ENCODE results near the gene CCDC102A.

The CCDC102A gene

DNA sequence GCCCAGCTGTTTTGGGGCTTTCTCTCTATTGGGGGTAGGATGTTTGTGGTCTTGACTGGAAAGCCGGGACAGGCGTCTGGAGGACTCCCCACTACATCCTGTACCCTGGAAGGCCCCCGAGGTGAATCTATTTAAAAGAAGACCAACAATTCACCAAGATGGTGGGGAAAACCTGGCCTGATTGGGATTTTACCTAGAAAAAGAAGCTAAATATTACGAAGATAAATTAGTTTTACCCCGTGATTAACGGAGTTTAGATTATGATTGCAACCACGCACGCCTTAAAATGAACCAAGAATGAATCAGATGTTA is 779 bp upstream of the CCDC102A start:
- DNase-seq (ENCODE audit: low read depth): no peak
- H3K4me3 ChIP-seq (ENCODE audit: low read length): peak overlapping the region; percentile 54
- TF ChIP-seq, protein P1, sequence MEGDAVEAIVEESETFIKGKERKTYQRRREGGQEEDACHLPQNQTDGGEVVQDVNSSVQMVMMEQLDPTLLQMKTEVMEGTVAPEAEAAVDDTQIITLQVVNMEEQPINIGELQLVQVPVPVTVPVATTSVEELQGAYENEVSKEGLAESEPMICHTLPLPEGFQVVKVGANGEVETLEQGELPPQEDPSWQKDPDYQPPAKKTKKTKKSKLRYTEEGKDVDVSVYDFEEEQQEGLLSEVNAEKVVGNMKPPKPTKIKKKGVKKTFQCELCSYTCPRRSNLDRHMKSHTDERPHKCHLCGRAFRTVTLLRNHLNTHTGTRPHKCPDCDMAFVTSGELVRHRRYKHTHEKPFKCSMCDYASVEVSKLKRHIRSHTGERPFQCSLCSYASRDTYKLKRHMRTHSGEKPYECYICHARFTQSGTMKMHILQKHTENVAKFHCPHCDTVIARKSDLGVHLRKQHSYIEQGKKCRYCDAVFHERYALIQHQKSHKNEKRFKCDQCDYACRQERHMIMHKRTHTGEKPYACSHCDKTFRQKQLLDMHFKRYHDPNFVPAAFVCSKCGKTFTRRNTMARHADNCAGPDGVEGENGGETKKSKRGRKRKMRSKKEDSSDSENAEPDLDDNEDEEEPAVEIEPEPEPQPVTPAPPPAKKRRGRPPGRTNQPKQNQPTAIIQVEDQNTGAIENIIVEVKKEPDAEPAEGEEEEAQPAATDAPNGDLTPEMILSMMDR (conservative IDR thresholded peaks at IDR 0.05; ENCODE audit: low read depth, low read length): no peak

DNA sequence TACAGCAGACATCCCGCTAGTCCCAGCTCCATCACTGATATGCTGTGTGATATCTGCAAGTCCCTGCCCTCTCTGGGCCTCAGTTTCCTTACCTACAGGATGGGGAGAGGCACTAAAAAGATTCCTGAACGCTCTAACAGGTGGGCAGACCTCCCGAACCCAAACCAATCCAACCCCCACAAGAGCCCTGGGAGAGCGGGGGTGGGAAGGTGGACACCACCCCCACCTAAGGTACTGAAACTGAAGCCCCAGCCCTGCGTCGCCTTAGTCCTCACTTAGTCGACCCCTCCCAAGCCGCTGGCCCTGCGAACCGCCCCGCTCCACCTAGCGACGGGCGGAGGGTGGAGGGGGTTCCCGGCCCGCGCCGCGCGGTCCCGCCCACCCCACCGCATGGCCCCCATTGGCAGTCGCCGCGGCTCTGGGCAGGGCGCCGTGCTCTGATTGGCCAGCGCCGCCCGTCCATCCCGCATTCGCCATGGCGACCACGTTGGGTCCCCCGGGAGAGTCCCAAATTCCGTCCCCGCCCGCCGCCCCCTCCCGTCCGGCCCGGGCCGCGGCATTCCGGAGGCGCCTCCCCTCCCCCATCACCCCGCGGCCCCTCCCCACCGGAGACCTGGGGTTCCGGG is 578 bp downstream of the CCDC102A start:
- DNase-seq (ENCODE audit: low read depth): peak; percentile 44
- peak overlapping the region; percentile 80 for H3K4me3 ChIP-seq (ENCODE audit: low read length)
- TF ChIP-seq, protein P1 (conservative IDR thresholded peaks at IDR 0.05; ENCODE audit: low read depth, low read length): peak; percentile 3

DNA sequence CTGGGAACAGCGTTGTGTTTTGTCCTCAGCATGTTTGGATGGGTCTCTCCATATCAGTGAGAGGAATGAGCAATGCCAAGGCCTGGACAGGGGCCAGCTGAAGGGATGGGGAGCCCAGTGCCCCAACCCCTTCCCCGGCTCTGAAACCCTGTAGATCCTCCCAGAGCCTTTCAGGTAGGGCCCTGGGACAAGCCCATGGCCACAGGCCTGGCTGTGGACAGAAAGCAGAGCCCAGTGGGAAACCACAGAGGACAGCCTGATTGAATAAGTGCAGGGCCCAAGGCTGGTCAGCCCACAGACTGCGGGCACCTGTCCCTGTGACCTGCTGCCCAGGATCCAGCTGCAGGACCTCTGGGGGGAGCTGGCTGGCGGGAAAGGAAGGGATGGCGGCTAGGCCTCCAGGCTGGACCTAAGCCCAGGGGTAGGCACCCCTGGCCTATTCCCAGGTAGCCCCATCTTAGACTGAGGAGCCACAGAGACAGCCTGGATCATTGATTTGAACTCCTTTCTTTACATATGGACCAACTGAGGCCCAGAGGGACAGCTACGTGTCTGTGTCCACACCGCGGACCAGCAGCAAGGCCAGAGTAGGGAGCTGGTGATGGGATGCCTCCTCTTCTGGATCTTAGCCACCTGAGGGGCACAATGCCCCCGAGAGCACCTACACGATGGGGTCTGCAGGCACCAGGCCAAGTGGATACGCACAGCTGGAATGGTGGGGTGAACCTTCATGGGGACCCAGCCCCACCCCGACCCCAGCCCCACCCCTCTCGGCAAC is 1.3 kb downstream of the CCDC102A start:
- no peak for DNase-seq (ENCODE audit: low read depth)
- TF ChIP-seq, protein P1 (conservative IDR thresholded peaks at IDR 0.05; ENCODE audit: low read depth, low read length): no peak
- peak overlapping the region; percentile 80 for H3K4me3 ChIP-seq (ENCODE audit: low read length)

DNA sequence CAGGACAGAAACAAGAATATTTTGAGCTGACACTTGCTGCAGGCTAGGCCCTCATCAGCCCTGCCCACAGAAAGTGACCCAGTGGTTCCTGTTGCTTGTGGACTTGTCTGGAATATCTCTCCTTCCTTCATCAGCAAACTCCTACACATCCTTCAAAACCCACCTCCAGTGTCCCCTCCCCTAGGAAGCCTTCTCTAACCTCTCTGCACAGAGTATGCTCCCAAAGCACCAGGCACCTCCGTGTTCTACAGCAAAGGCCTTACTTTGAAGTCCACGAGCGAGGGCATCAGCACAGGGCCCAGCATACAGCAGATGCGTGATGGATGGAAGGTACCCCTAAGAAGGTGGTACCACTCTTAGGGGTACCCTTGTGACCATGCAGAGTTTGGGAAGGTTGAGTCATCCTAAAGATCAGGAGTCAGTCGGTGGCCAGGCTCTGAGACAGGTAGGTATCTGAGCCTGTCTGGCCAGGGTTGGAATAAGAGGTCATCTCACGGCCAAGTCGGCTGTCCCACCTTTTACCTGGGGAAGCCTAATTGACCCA is 2.0 kb downstream of the CCDC102A start:
- TF ChIP-seq, protein P1 (conservative IDR thresholded peaks at IDR 0.05; ENCODE audit: low read depth, low read length): no peak
- H3K4me3 ChIP-seq (ENCODE audit: low read length): no peak overlapping the region
- no peak for DNase-seq (ENCODE audit: low read depth)

DNA sequence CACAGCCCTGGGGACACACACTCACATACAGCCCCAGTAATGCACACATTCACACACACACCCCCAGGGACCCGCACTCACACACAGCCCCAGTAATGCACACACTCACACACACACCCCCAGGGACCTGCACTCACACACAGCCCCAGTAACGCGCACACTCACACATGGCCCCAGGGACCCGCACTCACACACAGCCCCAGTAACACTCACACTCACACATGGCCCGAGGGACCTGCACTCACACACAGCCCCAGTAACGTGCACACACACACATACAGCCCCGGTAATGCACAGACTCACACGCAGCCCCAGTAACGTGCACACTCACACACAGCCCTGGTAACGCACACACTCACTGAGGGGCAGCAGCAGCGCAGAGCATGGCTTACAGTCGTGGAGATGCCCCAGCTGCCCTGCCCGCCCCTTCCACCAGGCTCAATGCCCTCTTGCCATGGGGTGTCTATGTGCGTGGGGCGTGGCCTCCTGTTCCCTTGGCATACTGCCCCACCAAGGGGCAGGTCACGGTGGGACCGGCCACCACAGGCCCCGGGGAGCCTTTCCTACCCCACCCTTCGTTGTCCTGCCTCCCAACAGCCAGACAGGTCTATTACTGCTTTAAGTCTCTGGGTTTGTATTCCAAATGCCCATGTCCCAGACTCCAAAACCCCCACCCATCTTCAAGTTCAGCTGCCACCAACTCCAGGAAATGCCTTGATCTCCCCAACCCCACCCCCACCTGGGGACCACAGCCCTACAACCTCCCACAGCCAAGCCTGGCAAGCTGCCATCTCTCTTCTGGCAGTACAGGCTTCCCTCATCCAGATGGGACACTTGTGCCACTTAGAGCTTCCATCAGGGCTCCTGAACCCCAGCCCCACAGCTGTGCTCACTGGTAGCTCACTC is 2.7 kb downstream of the CCDC102A start:
- no peak for DNase-seq (ENCODE audit: low read depth)
- H3K4me3 ChIP-seq (ENCODE audit: low read length): no peak overlapping the region
- TF ChIP-seq, protein P1 (conservative IDR thresholded peaks at IDR 0.05; ENCODE audit: low read depth, low read length): no peak

DNA sequence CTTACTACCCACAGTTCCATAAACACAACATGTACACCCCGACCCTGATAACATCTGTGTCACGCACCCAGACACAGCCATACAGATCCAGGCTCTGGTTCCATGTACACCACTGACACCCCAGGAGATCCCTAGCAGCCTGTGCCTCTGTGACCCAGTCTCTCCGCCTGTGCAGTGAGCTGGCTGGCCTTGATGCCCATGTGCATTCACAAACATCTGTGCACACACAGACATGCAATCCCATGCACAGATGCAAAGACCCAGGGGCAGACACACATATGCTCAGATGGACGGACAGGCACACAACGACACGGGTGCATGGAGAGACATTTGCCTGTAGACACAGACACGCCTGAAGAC is 4.1 kb downstream of the CCDC102A start:
- DNase-seq (ENCODE audit: low read depth): no peak
- H3K4me3 ChIP-seq (ENCODE audit: low read length): no peak overlapping the region
- TF ChIP-seq, protein P1 (conservative IDR thresholded peaks at IDR 0.05; ENCODE audit: low read depth, low read length): no peak
